ENCODE measurements around the gene PIK3R5. TPM values are rescaled to one million over a fixed set of nuclear protein-coding genes. Genes with fewer than 3 reads are reported as not detected.

PIK3R5 gene
- total RNA-seq, 4 donors from 2014 or later: 3.6 to 12.0 (median 8.2) TPM

GRCh38 chr17:8966926-8967325 is 1.4 kb upstream of the PIK3R5 start:
- 81 to 86% methylated on average over 9 of the region's 9 CpGs for WGBS, 2 donors
- intact Hi-C loops (cut with DNase I; ENCODE audit: low total_unique reads): no loop called here
- DNase-seq (ENCODE audit: low spot score in 2 of 2): no peak
- no peak overlapping the region for H3K4me3 ChIP-seq (ENCODE audit: low read depth, poor library complexity, severe bottlenecking)
- TF ChIP-seq CTCF (IDR thresholded peaks at IDR 0.05) (no peak), POLR2A (IDR thresholded peaks at IDR 0.05) (no peak)

GRCh38 chr17:8964801-8965393 is 610 bp downstream of the PIK3R5 start:
- intact Hi-C loops (cut with DNase I; ENCODE audit: low total_unique reads): no loop called here
- DNase-seq (ENCODE audit: low spot score in 2 of 2): peak in 1 of 2 donors; percentile 85
- 57 to 60% methylated on average over 13 to 31 of the region's 32 CpGs for whole genome bisulfite sequencing, 2 donors
- H3K4me3 ChIP-seq (ENCODE audit: low read depth, poor library complexity, severe bottlenecking): peak overlapping the region; percentile 8
- TF ChIP-seq CTCF (IDR thresholded peaks at IDR 0.05) (no peak), POLR2A (IDR thresholded peaks at IDR 0.05) (no peak)

GRCh38 chr17:8963647-8964258 is 1.8 kb downstream of the PIK3R5 start:
- intact Hi-C loops (cut with DNase I; ENCODE audit: low total_unique reads): no loop called here
- no peak overlapping the region for H3K4me3 ChIP-seq (ENCODE audit: low read depth, poor library complexity, severe bottlenecking)
- 80% methylated on average over 13 of the region's 13 CpGs for WGBS, 2 donors
- no peak for DNase-seq (ENCODE audit: low spot score in 2 of 2)
- no peak for TF ChIP-seq POLR2A (IDR thresholded peaks at IDR 0.05)

- TF ChIP-seq POLR2A (IDR thresholded peaks at IDR 0.05) (no peak), CTCF (IDR thresholded peaks at IDR 0.05) (no peak)
- WGBS, 2 donors: 89% methylated on average over 3 of the region's 3 CpGs
- H3K4me3 ChIP-seq (ENCODE audit: low read depth, poor library complexity, severe bottlenecking): no peak overlapping the region
- DNase-seq (ENCODE audit: low spot score in 2 of 2): no peak
- intact Hi-C loops (cut with DNase I; ENCODE audit: low total_unique reads): no loop called here
Measured at GRCh38 chr17:8963014-8963413, 2.5 kb downstream of the PIK3R5 start.

- no peak for TF ChIP-seq POLR2A (IDR thresholded peaks at IDR 0.05)
- no peak for TF ChIP-seq CTCF (IDR thresholded peaks at IDR 0.05)
- WGBS, 2 donors: 91 to 92% methylated on average over 5 of the region's 5 CpGs
- DNase-seq (ENCODE audit: low spot score in 2 of 2): no peak
- intact Hi-C loops (cut with DNase I; ENCODE audit: low total_unique reads): no loop called here
- H3K4me3 ChIP-seq (ENCODE audit: low read depth, poor library complexity, severe bottlenecking): no peak overlapping the region
Measured at GRCh38 chr17:8961829-8962228, 3.7 kb downstream of the PIK3R5 start.

GRCh38 chr17:8960325-8961140 is 5.0 kb downstream of the PIK3R5 start:
- TF ChIP-seq POLR2A (IDR thresholded peaks at IDR 0.05) (no peak), CTCF (IDR thresholded peaks at IDR 0.05) (no peak)
- WGBS, 2 donors: 79 to 80% methylated on average over 10 of the region's 10 CpGs
- DNase-seq (ENCODE audit: low spot score in 2 of 2): peak in 1 of 2 donors; percentile 54
- H3K4me3 ChIP-seq (ENCODE audit: low read depth, poor library complexity, severe bottlenecking): no peak overlapping the region
- intact Hi-C loops (cut with DNase I; ENCODE audit: low total_unique reads): no loop called here

Data from lower leg skin (tissue), 4 donors.